ENCODE data around the gene BNIP5.
"Not testable (repeated sequence)": the region's sequence is repeated elsewhere in the genome, so short reads cannot be mapped to it uniquely, and the experiment has no call there.

BNIP5 gene

DNA sequence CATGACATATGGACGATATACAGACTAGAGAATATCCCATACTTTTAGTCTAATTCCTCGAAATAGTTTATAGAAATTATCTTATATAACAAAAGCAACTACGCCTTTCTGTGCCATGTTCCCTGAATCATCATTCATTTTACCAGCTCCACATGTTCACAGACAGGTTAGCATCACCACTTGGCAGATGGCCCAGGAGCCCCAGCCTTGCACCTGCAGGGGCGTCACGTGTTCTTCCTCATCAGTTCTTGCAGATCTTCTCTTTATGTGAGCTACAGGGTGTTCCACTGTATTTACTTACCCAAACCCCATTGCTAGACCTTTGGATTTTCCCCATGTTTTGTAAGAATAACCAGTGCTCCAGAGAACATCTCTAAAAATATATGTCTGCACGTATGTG is 12.6 kb upstream of the BNIP5 start:
- DNase-seq (ENCODE audit: low read depth, low spot score), result peak; percentile 84
- H3K4me3 ChIP-seq (ENCODE audit: low read length), result no peak overlapping the region

DNA sequence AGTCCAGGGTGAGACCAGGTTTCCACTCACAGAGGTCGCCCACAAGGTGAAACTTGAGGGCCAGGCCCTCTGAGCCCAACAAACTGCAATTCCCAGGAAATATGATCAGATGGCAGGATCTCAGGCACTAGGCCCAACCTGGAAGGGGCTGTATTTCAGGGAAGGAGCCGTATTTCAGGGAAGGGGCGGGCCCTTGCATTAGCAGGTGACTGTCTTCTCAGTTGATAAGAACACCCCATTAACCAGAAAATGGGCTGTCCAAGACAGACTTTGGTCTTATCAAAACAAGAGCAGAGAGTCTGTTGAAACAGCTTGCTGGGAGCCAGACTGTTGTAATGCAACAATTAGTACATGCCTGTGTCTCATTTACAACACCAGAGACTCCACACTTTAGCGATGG is 10.9 kb upstream of the BNIP5 start:
- DNase-seq (ENCODE audit: low read depth, low spot score), result no peak
- H3K4me3 ChIP-seq (ENCODE audit: low read length), result no peak overlapping the region

DNA sequence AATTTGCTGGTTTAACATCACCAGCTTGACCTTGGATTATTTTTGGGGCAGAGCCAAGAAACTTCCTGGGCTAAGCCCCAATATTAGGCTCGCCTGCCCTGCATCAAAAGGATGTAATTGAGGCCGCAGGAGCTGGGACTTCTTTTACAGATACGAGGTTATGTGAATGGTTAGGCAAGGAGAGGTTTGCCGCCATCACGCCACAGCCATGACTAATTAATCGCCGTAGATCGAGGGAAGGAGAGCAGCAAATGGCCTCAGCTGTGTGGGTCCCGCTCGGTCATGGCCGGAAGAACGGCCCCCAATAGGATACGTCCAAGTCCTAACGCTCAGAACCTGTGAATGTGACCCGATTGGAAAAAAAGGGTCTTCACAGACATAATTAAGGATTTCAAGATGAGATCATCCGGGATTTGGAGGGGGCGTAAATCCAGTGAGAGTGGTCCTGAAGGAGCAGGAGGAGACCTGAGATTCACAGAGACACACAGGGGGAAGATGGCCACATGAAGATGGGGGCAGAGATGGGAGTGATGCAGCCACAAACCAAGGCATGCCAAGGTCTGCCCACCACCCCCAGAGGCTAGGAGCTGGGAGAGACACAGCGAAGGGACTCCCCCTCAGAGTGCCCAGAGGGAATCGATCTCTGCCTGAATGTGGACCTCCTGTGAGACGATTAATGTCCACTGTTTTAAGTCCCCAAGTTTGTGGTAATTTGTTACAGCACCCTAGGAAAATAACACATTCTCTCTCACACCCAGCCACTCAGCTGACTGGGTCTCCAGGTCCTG is 10.0 kb upstream of the BNIP5 start:
- H3K4me3 ChIP-seq (ENCODE audit: low read length), result no peak overlapping the region
- DNase-seq (ENCODE audit: low read depth, low spot score), result no peak

DNA sequence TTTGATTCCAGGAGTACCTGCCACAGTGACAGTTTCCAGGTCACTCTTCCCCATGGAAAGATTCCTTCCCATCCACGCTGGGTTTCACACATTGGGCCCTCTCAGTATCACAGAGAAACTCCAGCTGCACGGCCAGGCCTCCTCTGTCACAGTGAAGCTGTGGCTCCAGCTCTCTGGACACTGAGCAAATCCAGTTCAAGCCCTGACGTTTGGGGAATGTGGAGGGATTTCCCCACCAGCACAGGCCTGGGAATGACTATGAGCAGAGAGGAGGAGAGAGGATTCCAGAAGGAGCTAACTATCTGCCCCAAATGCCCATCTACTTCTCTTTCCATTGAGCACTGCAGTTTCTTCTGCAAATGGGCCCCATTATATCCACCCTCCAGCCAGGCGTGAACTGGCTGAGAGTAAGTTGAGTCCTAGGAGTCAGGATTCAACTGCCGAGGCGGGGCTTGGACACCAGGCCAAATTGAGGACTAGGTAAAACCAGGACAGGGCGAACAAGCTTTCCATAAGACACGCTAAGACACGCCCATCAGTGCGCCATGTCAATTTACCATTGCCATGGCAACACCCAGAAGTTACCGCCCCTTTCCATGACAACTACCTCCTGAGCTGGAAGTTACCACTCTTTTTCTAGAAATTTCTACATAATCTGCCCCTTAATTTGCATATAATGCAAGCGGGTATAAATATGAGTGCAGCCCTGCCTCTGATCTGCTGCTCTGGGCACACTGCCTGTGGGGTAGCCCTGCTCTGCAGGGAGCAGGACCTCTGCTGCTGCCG is 9.2 kb upstream of the BNIP5 start:
- no peak overlapping the region for H3K4me3 ChIP-seq (ENCODE audit: low read length)
- DNase-seq (ENCODE audit: low read depth, low spot score), result no peak

DNA sequence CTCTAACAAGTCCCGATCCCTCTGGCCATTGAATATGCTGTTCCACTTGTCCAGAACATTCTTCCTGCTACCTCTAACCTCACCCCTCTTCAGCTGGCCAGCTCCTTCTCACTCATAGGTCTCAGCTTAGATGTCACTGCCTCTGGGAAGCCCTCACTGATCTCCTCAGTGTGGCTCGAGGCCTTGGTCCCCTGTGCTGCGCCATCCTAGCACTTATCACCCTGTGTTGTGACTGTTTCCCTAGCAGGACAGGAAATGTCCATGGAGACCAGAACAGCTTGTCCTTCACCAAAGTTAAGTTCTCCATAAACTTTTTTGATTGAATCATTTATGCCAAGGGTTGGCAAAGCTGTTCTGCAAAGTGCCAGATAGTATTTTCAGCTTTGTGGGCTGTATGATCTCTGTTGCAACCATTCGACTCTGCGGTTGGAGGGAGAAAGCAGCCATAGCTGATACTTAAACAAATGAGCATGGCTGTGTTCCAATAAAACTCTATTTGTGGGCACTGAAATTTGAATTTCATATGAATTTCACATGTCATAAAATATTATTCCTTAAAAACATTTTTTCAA is 6.5 kb upstream of the BNIP5 start:
- no peak overlapping the region for H3K4me3 ChIP-seq (ENCODE audit: low read length)
- DNase-seq (ENCODE audit: low read depth, low spot score), result no peak

DNA sequence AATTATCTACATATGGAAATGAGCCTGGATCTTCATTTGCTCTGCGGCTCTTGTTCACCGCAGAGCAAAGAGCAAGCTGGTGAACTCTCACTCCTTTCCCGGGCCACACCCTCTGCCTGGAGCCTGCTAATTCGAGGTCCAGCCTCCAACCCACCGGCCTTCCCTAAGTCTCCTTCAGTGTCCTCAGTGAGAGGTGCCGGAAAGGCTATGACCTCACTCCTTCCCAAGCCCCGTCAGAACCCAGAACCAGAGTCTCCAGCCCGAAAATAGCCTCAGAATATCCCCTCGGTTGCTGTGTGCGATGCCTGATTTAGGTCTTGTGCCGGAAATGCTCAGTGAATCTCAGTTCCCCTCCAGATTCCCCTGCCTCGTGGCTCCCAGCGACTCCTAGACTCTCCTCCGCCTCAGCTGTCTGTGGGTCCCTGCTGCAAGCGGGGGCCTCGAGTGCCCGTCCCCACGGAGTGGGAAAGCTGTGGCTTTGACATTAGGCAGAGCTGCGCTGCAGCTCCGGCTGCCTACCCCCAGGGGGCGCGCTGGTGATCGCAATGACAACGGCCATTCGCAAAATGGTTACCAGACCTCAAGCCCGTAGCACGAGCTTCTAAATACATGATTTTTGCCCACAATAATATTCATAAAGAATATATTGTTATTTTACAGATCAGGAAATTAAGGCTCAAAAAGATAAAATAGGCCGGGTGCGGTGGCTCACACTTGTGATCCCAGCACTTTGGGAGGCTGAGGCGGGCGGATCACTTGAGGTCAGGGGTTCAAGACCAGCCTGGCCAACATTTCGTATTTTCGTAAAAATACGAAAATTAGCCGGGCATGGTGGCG is 4.1 kb upstream of the BNIP5 start:
- no peak overlapping the region for H3K4me3 ChIP-seq (ENCODE audit: low read length)
- peak; percentile 46 for DNase-seq (ENCODE audit: low read depth, low spot score)

DNA sequence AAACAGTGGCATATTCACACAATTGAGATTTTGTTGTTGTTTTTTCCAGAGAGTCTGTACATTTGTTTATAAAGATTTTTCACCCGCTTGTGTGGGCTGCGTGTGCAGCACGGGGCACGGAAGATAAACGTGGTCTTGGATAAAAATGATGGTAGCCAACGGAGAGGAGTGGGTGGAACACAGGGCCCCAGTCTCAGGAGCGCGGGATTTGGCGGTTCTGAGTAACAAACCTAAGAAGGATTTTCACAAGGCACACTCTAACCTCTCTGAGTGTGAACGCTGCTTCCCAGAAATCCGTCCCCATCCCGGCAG is 3.6 kb upstream of the BNIP5 start:
- no peak for DNase-seq (ENCODE audit: low read depth, low spot score)
- no peak overlapping the region for H3K4me3 ChIP-seq (ENCODE audit: low read length)

DNA sequence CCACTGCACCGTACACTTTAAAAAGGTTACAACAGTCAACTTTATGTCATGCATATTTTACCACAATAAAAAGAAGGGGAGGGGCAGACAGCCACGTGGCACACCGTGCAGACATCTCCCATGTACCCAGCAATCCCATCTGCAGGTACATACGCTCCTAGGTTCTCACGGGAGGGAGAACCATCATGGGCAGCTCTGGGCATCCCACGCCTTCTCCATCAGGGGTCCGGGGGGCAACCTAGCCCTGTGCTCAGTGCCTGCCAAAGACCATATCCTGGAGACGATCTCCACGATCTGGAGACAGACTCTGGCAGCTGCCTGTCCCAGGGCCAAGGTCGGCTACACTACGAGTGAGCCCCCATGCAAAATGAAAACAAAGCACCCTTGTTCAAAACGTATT is 2.5 kb upstream of the BNIP5 start:
- no peak overlapping the region for H3K4me3 ChIP-seq (ENCODE audit: low read length)
- DNase-seq (ENCODE audit: low read depth, low spot score), result no peak

DNA sequence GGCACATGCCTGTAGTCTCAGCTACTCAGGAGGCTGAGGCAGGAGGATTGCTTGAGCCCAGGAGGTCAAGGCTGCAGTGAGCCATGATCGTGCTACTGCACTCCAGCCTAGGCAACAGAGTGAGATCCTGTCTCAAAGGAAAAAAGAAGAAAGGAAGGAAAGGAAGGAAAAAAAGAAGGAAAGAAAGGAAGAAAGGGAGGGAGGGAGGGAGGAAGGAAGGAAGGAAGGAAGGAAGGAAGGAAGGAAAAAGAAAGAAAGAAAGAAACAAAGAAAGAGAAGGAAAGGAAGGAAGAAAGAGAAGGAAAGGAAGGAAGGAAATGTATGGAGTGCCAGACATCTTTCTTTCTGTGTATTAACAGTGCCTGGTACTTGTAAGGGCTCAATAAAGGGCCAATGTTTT is 1.5 kb upstream of the BNIP5 start:
- not testable (repeated sequence) for H3K4me3 ChIP-seq (ENCODE audit: low read length); DNase-seq (ENCODE audit: low read depth, low spot score)

DNA sequence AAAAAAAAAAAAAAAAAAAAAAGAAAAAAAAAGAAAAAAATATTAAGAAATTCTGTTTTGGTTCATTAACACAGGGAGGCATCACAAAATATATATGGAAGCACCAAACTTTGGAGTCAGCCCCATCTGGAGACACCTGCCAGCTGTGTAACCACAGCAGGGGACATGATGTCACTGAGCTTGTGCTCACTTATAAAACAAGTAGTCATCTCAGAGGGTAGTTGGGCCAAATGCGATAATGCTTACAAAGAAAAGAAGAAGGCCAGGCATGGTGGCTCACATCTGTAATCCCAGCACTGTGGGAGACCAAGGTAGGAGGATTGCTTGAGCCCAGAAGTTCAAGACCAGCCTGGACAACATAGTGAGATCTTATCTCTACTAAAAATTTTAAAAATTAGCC is 1.1 kb upstream of the BNIP5 start:
- DNase-seq (ENCODE audit: low read depth, low spot score), result no peak
- H3K4me3 ChIP-seq (ENCODE audit: low read length), result no peak overlapping the region

DNA sequence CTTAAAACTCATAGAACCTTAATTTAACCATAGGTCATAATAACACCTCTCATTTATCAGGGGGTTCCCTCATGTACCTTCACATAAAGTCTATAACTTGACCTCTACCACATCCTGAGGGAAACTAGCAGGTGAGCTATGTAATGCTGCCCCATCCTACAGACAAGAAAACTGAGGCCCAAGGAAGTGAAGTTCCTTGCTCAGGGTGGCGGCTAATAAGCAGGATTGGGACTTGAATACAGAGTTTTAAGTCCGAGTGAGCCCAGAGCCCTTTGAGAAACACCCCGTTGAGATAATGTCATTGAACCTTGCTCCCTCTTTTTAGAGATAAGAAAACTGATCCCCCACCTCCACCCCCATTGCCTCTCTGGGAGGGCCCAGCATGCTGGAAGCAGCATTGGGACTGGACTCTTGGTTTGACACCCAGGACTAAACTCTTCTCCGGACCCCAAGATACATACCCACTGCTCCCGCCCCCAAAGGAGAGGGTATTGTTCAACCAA is 429 bp downstream of the BNIP5 start:
- no peak overlapping the region for H3K4me3 ChIP-seq (ENCODE audit: low read length)
- DNase-seq (ENCODE audit: low read depth, low spot score), result no peak

DNA sequence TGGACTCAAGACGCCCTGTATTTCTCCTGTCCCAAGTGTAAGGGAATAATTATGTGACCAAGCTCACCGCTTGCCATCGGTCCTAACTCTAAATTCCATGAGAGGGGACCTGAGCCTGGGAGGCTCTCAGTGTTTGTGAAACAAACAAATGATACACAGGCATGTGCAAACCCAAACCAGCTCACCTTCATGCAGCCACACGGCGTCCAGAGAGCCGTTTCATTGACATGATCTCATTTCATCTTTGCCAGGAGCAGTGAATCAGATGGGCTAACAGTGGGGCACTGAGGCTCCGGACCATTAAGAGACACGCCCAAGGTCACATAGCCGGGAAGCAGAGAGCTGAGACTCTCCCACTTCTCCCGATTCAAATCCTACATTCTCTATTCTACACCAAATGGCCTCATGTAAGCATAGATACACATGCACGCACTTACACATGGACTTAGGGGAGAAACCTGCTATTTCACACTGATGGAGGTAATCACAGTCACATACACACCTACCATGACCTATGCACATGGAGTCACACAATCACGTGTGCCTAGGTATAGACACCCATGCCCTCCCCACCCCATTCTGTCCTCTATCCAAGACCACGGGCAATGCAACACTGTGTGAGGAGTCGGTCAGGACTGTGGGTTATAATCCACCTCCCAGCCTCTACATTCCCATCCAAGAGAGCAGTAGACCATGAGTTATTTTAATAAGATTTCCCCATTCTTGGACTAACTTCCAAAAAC is 1.1 kb downstream of the BNIP5 start:
- no peak for DNase-seq (ENCODE audit: low read depth, low spot score)
- no peak overlapping the region for H3K4me3 ChIP-seq (ENCODE audit: low read length)

DNA sequence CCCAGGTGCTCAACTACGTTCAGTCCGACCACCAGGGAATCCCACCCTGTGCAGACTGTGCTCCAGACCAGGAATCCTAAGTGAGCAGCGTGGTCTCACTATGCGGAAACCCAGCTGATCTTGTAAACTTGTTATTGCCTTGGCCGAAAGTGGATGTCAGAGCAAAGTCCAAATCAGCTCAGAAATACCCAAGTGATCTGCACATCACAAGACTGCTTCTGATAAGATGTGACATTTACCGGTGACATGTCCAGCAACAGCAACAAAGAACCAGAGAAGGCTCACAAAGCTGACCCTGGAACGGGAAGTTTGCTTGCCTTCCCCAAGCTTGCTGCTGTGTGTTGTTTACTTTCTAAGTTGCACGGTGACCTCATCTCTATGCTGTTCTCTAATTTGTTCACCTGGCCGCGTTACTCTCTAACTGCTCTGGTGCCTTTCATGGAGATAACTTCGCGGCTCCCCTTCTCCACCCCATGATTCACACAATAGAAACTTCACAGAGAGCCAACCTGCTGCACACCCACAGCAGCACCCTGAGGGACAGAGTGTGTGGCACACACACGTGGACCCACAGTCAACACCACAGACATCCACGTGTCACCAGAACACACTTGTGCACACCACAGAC is 1.7 kb downstream of the BNIP5 start:
- H3K4me3 ChIP-seq (ENCODE audit: low read length), result no peak overlapping the region
- no peak for DNase-seq (ENCODE audit: low read depth, low spot score)

DNA sequence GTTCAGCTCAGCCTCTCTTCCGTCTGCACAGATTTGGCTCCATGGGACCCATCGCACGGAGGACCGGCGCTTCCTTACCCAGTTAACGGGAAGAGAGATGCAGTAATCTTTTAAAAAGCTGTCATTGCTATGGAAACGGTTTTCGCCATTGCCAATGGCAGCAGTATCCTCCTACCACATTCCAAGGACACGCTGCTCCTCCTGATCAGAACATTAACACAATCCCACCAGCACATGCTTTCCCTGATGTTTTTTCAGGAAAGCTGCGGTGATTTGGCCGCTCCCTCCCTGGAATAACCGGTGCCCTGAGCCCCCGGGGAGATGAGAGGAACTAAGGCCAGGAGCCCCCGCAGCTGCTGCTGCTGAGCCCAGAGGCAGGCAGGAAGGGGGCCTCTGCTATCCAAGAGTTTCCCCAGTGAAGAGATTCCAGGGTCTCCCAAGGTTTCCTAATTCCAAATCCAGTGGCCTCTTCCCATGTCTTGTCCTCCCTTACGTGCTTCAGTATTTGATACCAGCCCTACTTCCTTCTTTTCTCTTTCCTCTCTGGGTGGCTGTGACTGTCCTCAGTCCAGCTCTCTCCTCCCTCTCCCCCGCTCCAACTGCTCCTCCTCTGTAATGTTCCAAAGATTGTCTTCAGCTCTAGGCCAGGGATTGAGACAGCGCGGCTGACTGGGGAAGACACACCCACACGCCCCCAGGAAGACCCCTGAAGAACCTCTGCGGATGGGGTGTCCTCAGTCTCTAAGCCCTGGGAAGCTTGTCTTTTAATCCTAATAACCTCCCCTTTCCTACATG is 2.6 kb downstream of the BNIP5 start:
- no peak for DNase-seq (ENCODE audit: low read depth, low spot score)
- no peak overlapping the region for H3K4me3 ChIP-seq (ENCODE audit: low read length)

DNA sequence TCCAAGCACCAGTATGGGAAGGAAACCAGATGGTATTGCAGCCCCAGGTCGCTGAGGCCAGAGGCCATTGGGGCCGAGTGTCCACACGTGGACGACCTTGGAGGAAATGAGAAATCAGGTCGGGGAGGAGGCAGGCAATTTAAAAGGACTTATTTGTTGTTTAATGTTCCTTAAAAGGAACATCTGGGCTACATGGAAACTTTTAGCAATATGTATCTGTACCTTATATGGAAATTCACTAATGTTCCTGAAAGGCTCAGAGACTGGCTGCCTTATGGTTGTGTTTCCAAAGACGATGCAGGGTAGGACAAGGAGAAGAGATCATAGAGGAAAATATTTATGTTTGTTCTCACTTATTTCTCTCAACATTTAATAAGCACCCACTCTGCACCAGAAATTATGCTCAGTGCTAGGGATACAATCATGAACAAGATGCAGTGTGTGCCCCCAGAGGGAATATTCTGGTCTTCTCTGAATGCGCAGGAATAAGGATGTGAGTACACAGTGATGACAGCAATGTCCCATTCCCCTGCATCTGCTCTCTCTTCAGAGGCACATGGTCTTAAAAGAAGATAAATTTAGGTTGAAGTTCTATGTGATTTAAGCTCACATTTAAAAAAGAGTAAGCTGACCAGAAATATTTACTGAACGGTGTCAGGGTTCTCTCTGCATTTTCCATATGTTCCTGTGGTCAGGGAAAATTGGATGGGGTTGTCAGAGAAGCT is 3.4 kb downstream of the BNIP5 start:
- H3K4me3 ChIP-seq (ENCODE audit: low read length), result no peak overlapping the region
- no peak for DNase-seq (ENCODE audit: low read depth, low spot score)

DNA sequence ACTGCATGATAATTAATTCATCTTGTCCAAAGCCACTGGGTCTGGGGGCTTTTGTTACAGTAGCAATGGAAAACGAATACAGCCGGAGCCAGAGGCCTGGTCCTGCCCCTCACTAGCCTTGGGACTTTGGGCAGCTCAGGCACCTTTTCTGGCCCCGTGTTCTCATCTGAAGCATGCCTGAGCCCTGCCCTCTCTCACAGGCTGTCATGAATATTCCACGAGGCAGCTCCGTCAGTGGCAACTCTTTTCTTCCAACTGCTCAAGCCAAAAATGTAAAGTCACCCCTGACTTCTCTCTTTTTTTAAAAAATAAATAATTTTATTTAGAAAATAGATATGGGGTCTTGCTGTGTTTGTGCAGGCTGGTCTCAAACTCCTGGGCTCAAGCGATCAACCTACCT is 5.3 kb downstream of the BNIP5 start:
- no peak overlapping the region for H3K4me3 ChIP-seq (ENCODE audit: low read length)
- DNase-seq (ENCODE audit: low read depth, low spot score), result no peak

DNA sequence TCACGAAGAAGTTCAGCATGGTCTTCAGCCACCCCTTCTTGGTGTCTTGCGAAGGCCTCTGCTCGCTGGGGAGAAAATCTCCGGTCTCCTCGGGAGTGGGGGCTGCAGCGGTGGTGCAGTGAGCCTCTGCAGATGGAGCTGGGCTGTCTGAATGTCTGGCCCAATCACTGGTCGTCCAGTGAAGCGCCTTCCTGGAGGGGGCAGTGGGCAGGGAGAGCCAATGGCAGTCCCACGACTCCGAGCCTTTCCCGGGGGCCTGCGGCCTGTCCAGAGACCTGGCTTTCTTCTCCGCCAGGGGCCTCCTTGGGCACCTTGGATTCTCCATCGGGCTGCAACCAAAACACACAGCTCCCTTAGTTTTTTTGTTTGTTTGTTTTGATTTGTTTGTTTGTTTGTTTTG is 6.3 kb downstream of the BNIP5 start:
- DNase-seq (ENCODE audit: low read depth, low spot score), result no peak
- H3K4me3 ChIP-seq (ENCODE audit: low read length), result no peak overlapping the region

Measured in Jurkat, Clone E6-1 (cell line).